ENCODE results near the gene CLMN.

DNA sequence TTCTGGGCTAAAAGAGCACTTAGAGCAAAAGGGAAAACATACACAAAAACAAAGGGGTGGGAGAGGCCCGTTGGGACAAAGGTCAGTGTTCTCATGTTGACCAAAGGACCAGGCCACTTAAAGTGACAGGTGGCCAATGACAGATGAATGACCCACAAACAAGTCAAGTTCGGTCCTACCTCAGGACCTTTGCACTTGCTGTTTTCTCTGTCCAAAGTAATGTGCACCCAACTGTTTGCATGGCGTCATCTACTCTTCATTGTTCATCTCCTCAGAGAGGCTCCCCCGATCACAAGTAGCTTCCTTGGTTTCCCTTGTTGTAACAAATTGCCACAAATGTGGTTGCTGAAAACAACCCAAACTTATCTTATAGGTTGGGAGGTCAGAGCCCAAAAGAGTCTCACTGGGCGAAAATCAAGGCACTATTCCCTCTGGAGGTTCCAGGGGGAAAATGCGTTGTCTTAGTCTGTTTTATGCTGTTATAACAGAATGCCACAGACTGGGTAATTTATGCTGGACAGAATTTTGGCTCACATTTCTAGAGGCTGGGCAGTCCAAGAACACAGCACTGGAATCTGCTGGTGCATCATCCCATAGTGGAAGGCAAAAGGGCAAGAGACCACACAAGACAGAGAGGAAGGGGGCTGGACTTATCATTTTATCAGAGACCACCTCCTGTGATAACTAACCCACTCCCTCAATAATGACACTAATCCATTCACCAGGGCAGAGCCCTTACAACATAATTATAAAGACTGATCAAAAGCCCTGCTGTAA lies 23.9 kb downstream of the CLMN start:
- TF ChIP-seq EZH2 (IDR thresholded peaks at IDR 0.05; ENCODE audit: borderline replicate concordance, low read depth, low read length, poor library complexity, severe bottlenecking), result no peak
- TF ChIP-seq CTCF (conservative IDR thresholded peaks at IDR 0.05; ENCODE audit: low read depth, low read length), result no peak
